Cerebellar nuclear complex (tissue), 1 donor: ENCODE measurements around the gene JPH3.

ENCODE experiments used
- DNase-seq, 2 experiments: peaks; one replicate each; lab custom pipeline; 2025; lab: John Stamatoyannopoulos, UW

Gene JPH3

GRCh38 chr16:87601401-87601981 lies 817 bp upstream of the JPH3 start:
- DNase-seq, result no peak

GRCh38 chr16:87602821-87603683 lies 744 bp downstream of the JPH3 start:
- DNase-seq, result no peak

- no peak for DNase-seq
These were observed 1.7 kb downstream of the JPH3 start for GRCh38 chr16:87603684-87604633.

- DNase-seq, result peak in 1 of 2 experiments; percentile 71
These were observed 2.4 kb downstream of the JPH3 start for GRCh38 chr16:87604634-87605111.

GRCh38 chr16:87607223-87607622 lies 4.9 kb downstream of the JPH3 start:
- DNase-seq, result no peak

- no peak for DNase-seq
These were observed 5.6 kb downstream of the JPH3 start for GRCh38 chr16:87607871-87608270.

- DNase-seq, result no peak
These were observed 6.2 kb downstream of the JPH3 start for GRCh38 chr16:87608400-87608985.

- DNase-seq, result no peak
These were observed 7.7 kb downstream of the JPH3 start for GRCh38 chr16:87610026-87610425.

- DNase-seq, result no peak
These were observed 9.1 kb downstream of the JPH3 start for GRCh38 chr16:87611456-87611855.

GRCh38 chr16:87613961-87614360 lies 11.7 kb downstream of the JPH3 start:
- no peak for DNase-seq

GRCh38 chr16:87615621-87616041 lies 13.3 kb downstream of the JPH3 start:
- DNase-seq, result no peak

GRCh38 chr16:87616556-87616955 lies 14.2 kb downstream of the JPH3 start:
- no peak for DNase-seq

GRCh38 chr16:87618216-87618615 lies 15.9 kb downstream of the JPH3 start:
- no peak for DNase-seq

GRCh38 chr16:87619360-87620200 lies 17.3 kb downstream of the JPH3 start:
- no peak for DNase-seq

- no peak for DNase-seq
These were observed 17.8 kb downstream of the JPH3 start for GRCh38 chr16:87620201-87620495.

GRCh38 chr16:87621550-87621829 lies 19.2 kb downstream of the JPH3 start:
- DNase-seq, result no peak

GRCh38 chr16:87621976-87622713 lies 19.8 kb downstream of the JPH3 start:
- no peak for DNase-seq

GRCh38 chr16:87622756-87623319 lies 20.5 kb downstream of the JPH3 start:
- no peak for DNase-seq

GRCh38 chr16:87625241-87625797 lies 23.0 kb downstream of the JPH3 start:
- DNase-seq, result no peak

GRCh38 chr16:87626401-87626800 lies 24.1 kb downstream of the JPH3 start:
- no peak for DNase-seq
